HT-29 (cell line): ENCODE measurements around the gene MYH3. TPM values are rescaled to one million over a fixed set of nuclear protein-coding genes. Genes with fewer than 3 reads are reported as not detected.
"Not testable (repeated sequence)": the region's sequence is repeated elsewhere in the genome, so short reads cannot be mapped to it uniquely, and the experiment has no call there.

Source experiments
- DNase-seq: peaks from one replicate; pipeline ENCODE4 v3.0.0-alpha.2; 2015; ENCODE audit warnings: low spot score
- total RNA-seq: library from RNA; depleted of rRNA; stranded (reverse); fragments of >200 nt; shearing (Covaris generic); gene quantifications from 2 replicates; pipeline ENCODE4 v1.2.3, GENCODE V29; 2014; rRNA removed

The MYH3 gene
- total RNA-seq: 0.25 and 1.0 TPM in 2 replicates

DNA sequence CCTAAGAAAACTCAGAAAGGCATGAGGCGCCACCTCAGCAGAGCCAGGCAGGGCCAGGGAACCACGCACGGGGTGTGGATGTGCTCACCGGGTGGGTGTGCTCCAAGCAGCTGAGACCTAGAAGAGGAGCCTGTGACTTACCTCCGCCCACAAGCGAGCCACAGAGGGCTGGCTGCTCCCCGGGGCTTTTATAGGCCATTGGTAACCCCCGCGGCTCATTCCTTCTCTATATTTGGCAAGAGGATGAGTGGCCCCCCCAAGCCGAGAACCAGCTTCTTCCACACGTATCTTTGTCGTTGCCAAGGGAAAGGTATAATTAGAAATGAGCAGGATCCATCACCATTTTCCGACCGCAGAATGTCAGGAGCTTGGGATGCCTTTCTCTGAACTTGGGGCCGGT is at the start of gene MYH3:
Gene MYH3 (minus strand): TSS at position 162 of the 400 bp plus-strand sequence. CDS start 2,245 bp downstream, outside the sequence.
- no peak for DNase-seq

- DNase-seq: no peak
Measured at GRCh38 chr17:10705727-10706126, 48.6 kb upstream of the MYH3 start.

DNA sequence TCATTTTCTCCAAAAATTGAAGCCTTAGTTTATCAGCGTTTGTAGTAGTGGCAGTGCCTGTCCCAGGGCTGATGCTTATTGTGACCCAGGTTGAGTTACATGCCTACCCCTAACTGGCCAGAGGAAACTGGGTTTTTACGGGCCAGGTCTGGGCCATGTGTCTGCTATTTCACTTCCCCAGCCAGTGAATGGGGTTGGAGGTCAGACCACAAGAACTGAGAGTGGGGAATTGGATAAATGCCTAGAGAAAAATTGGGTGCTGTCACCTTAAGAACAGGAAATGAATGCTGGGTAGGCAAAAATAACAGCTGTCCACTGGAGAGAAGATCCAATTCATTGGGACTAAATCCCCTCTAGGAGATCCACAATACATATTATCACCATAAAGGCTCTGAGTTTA is 45.5 kb upstream of the MYH3 start:
- no peak for DNase-seq

DNA sequence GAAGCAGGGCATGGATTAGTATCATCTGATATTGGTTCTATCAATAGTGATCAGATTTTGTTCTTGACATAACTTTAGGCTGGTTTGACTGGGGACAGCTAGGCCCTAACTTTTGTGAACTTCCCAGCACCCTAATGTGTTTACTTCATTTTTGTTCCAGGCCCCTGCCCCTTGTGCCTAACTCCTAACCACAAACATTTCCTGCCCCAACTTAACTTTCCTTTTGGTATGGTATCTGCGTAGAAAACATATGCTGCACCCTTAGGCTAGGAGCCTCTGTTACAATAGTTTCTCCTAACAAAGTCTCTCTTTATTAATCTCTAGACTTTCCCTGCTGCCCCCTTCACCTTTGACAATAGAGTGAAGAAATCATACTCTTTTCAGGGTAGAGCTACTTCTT is 42.7 kb upstream of the MYH3 start:
- DNase-seq: no peak

GRCh38 chr17:10698096-10698818 is 41.1 kb upstream of the MYH3 start:
- peak; percentile 16 for DNase-seq

DNA sequence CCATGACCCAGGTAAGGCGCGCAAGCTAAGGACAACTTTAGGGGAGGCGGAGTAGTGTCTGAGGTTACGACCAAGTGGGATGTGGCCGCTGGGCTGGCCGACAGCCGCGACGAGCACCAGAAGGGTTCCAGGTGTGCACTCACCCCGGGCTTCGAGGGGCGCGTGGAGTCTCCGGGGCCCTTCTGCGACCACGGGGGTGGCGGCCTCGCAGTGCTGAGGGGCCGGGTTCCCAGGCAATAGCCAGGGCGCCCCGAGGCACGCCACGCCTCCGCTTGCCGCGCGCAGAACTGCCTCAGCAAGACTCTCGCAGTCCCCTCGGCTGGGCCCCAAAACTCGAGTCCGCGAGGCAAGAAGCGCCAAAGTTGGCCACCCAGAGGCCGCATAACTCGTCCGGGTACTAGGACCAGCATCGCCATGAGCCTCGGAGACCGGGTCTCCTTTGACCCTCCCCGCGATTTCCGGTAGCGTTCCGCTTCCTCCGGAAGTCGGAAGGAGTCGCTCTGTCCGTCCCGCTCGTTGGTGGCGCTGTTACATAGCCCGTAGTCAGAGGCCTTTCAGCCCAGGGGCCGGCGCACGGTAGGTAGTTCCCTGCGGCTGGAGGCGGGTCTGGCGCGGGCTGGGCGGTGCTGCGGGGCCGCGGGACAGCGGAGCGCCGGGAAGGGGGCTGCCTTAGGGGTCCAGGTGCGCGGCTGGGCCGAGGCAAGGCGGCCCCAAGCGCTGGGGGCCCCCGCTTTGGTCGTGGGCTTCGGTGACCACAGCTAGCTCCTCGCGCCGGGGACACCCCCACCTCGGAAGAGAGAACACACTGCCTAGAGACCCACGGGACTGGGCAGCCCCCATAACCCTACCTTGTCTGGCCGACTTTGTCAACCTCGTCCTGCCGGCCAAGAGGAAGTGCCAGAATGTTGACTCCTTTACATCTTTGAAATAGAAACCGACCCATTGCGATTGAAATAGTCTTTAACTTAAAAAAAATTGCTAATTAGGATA is 40.3 kb upstream of the MYH3 start, which contains the start of the genes ADPRM and SCO1:
Gene ADPRM (plus strand): TSS at position 503 of the 990 bp plus-strand sequence. CDS start 7,333 bp downstream, outside the sequence.
Gene SCO1 (minus strand): TSS at position 442 of the 990 bp plus-strand sequence. CDS start 26 bp downstream, at position 416.
- DNase-seq: peak; percentile 87

- not testable (repeated sequence) for DNase-seq
Measured at GRCh38 chr17:10695875-10696407, 38.8 kb upstream of the MYH3 start.

- no peak for DNase-seq
Measured at GRCh38 chr17:10687499-10687898, 30.4 kb upstream of the MYH3 start.

GRCh38 chr17:10683853-10684252 is 26.7 kb upstream of the MYH3 start:
- DNase-seq: peak; percentile 19

GRCh38 chr17:10681866-10682446 is 24.8 kb upstream of the MYH3 start:
- no peak for DNase-seq

DNA sequence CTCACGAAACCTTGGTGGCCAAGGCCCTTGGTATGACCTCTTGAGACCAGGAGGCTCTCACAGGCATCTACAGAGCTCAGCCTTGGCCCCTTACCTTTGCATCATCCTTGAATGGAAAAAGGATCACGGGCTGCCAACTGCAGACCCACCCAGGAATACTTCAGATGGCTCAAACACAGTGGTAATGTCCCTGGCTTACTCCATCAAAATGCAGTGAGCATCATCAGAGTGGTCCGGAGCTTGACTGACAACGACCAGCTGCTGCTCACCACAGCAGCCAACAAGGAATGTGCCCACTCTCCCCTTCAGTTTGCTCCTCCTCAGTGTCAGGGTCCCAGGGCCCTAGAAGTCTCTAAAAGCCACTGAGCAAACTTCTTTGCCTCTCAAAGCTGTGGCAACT is 17.6 kb upstream of the MYH3 start:
- no peak for DNase-seq

DNA sequence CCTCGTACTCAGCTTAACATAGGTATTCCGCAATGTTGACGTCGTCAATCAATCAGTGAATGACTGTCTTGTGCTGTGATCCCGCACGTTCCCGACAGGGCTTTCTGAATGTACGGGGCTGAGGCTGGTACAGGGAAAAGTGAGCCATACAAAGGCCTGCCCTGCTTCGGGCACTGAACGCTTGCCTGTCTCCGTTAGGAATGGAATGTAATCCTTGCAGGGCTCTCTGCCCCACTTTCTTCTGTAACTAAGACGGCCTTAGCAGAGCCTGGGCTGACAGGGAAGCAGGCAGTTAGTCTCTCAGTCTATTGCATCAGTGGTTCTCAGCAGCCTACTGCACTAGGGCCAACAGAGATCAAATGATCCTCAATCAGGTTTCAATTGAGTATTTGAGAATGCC is 16.2 kb upstream of the MYH3 start:
- no peak for DNase-seq

GRCh38 chr17:10668775-10669174 is 11.7 kb upstream of the MYH3 start:
- no peak for DNase-seq

DNA sequence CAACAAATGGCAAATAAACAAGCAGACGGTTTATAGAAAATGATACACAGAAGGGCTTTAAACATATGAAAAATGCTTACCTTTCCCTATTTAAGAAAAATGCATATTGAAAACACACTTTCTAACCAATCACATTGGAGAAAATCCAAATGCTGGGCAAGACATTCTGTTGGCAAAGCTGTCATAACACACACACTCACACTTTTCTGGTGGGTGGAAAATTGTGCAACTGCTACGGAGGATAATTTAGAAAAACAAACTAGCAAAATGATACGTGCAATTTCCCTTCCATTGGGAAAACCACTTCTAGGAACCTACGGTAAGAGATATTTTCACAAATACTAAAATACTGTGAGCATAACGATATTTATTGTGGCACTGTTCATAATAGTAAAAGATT is 9.8 kb upstream of the MYH3 start:
- no peak for DNase-seq

GRCh38 chr17:10664571-10664970 is 7.5 kb upstream of the MYH3 start:
- no peak for DNase-seq

- DNase-seq: no peak
Measured at GRCh38 chr17:10663231-10663630, 6.1 kb upstream of the MYH3 start.

DNA sequence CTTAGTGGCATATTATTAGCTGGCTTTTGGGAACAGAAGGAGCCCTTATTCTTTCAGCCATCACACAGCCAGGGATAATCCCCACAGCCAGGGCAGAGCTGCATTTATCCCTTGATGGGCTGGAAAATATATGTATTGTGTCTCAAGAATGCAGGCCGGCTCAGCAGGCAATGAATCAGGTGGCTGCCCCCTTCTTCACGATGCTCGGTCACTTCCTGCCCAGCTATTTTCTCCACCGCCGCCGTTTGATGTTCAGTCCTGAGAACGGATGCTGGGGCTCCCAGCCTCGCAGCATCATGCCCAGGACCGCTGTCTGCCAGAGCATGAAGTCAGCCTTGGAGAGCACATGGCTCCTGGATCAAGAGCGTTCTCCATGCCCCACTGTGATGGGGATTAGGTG is 4.3 kb upstream of the MYH3 start:
- no peak for DNase-seq

DNA sequence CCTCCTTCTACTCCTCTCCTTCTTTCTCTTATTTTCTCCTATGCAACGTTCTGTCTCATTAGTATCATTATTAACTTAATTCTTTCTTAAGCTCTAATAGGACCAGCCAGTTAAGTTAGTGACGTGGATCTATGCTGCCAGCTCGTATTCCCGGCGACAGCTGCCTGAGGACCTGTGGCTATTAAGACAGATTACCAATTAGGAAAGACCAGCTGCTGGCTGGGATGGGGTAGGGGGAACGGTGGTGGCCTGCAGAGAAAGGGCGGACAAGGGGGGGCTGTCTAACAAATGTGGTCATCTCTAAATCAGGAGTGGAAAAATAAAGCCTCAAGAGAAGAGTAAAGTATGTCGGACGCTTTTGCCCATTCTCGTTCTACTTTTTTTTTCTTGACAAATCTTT is 770 bp upstream of the MYH3 start:
- DNase-seq: no peak

DNA sequence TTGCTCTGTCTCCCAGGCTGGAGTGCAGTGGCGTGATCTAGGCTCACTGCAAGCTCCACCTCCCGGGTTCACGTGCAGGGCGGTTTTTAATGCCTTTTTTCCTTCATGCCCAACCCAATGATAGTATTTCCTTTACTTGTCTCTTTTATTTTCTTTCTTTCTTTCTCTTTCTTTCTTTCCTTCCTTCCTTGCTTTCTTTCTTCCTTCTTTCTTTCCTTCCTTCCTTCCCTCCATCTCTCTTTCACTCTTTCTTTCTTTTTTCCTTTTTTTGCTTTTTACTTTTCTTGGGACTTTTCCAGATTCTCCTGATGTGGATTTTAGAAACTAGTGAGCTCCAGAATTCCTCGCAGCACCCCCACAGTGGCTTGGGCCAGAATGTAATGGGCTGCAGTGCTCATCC is 3.1 kb downstream of the MYH3 start:
- DNase-seq: no peak

DNA sequence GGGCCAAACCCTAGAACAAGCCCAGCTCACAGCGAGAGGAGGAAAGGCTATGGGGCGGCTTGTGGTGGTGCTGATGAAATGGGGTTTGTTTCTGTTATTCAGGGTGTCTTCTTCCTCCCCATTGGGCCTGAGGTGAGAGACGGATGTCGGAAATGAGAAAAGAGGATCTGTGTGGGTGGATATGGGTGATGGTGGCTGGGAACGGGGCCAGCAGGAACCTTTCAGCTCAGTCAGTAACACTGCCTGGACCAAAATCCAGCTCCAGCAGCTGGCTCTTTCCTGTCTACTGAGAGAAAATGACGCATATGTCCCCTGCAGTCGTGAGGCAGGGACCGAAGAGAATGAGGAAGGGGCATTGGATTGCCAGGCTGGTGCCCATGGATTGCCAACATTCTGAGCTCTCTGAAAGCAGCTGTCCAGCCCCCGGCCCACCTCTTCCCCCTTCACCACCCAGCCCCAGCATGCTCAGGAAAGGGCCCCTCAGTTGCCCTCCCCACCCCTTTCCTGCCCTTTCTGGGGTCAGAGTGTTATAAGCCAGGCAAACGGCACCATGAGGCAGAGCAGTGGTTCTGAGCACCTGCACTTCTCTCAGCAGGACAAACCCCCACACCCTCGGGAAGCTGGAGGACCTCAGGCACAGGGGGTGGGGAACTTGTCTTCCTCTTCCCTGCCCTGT is 4.0 kb downstream of the MYH3 start:
- no peak for DNase-seq

GRCh38 chr17:10651927-10652326 is 5.2 kb downstream of the MYH3 start:
- DNase-seq: no peak
